Measurements from ENCODE around the gene COQ10B. TPM values are rescaled to one million over a fixed set of nuclear protein-coding genes. Genes with fewer than 3 reads are reported as not detected.
"Not testable (repeated sequence)": the region's sequence is repeated elsewhere in the genome, so short reads cannot be mapped to it uniquely, and the experiment has no call there.

The COQ10B gene
- total RNA-seq, 2 experiments from 2014 or later, result 9.7 to 13.3 TPM

- Mint-ChIP-seq H3K27me3 (no peaks in the 10 kb centered on the region), H3K36me3 (ENCODE audit: low read depth) (peaks cover 63% of the 10 kb centered on the region), H3K27ac (peak overlapping the region; percentile 48), H3K9me3 (ENCODE audit: low read depth) (peaks cover 8% of the 10 kb centered on the region), H3K4me3 (no peak overlapping the region), H3K4me1 (peaks cover under 1% of the 10 kb centered on the region)
- intact Hi-C loops (cut with DNase I, micrococcal nuclease), result no loop called here
- DNase-seq (no peak), ATAC-seq (no peak)
- ChIA-PET CTCF (no interaction called here), POLR2A (interaction anchor here (0.6 kb wide), 1 partner anchor 365 kb away, joined by 3 read pairs; no protein-coding TSS in a partner anchor)
Observed at GRCh38 chr2:197480165-197481036, 27.0 kb downstream of the COQ10B start.

GRCh38 chr2:197484248-197484647, 30.9 kb downstream of the COQ10B start:
- DNase-seq; H3K4me3 Mint-ChIP-seq; H3K27ac Mint-ChIP-seq; H3K27me3 Mint-ChIP-seq; CTCF ChIA-PET; intact Hi-C loops (cut with DNase I, micrococcal nuclease); H3K9me3 Mint-ChIP-seq (ENCODE audit: low read depth): not testable (repeated sequence)
- ATAC-seq, result peak; percentile 8
- POLR2A ChIA-PET, result interaction anchor here (0.6 to 1.3 kb wide), 4 partner anchors 13 to 73 kb away, joined by 4 to 11 read pairs (median 4); partner anchors contain the start of genes HSPD1 and HSPE1
- peaks cover 15% of the 10 kb centered on the region for H3K4me1 Mint-ChIP-seq
- H3K36me3 Mint-ChIP-seq (ENCODE audit: low read depth), result peaks cover 80% of the 10 kb centered on the region

GRCh38 chr2:197486175-197486574, 32.8 kb downstream of the COQ10B start:
- ChIA-PET CTCF (no interaction called here), POLR2A (no interaction called here)
- H3K36me3 Mint-ChIP-seq (ENCODE audit: low read depth), result peaks cover 82% of the 10 kb centered on the region
- intact Hi-C loops (cut with DNase I, micrococcal nuclease), result no loop called here
- peaks cover 24% of the 10 kb centered on the region for H3K4me1 Mint-ChIP-seq
- H3K4me3 Mint-ChIP-seq, result no peak overlapping the region
- no peaks in the 10 kb centered on the region for H3K27me3 Mint-ChIP-seq
- no peak overlapping the region for H3K27ac Mint-ChIP-seq
- DNase-seq (no peak), ATAC-seq (no peak)
- H3K9me3 Mint-ChIP-seq (ENCODE audit: low read depth), result peaks cover 8% of the 10 kb centered on the region

- ATAC-seq (no peak), DNase-seq (no peak)
- H3K27ac Mint-ChIP-seq, result peak overlapping the region; percentile 5
- H3K4me3 Mint-ChIP-seq, result no peak overlapping the region
- POLR2A ChIA-PET, result no interaction called here
- H3K27me3 Mint-ChIP-seq, result no peaks in the 10 kb centered on the region
- CTCF ChIA-PET, result interaction anchor here (0.6 kb wide), 1 partner anchor 42 kb away, joined by 3 read pairs; no protein-coding TSS in a partner anchor
- peaks cover 8% of the 10 kb centered on the region for H3K9me3 Mint-ChIP-seq (ENCODE audit: low read depth)
- intact Hi-C loops (cut with DNase I, micrococcal nuclease), result loop anchor here in 1 of 2 experiments (1.0 kb wide), 1 partner anchor 9 kb away; no protein-coding TSS in a partner anchor
- H3K36me3 Mint-ChIP-seq (ENCODE audit: low read depth), result peaks cover 87% of the 10 kb centered on the region
- H3K4me1 Mint-ChIP-seq, result peaks cover 26% of the 10 kb centered on the region
Observed at GRCh38 chr2:197487385-197487784, 34.0 kb downstream of the COQ10B start.

- POLR2A ChIA-PET, result interaction anchor here (0.5 to 1.0 kb wide), 2 partner anchors 8 to 41 kb away, joined by 3 to 4 read pairs; no protein-coding TSS in a partner anchor
- H3K36me3 Mint-ChIP-seq (ENCODE audit: low read depth), result peaks cover 79% of the 10 kb centered on the region
- H3K4me1 Mint-ChIP-seq, result peaks cover 51% of the 10 kb centered on the region
- peak overlapping the region; percentile 97 for H3K27ac Mint-ChIP-seq
- H3K9me3 Mint-ChIP-seq (ENCODE audit: low read depth), result no peaks in the 10 kb centered on the region
- intact Hi-C loops (cut with DNase I, micrococcal nuclease), result loop anchor here (1.0 to 10.0 kb wide), 4 partner anchors 8 to 1323 kb away; partner anchors contain the start of gene STK17B (in 1 of the 2)
- H3K27me3 Mint-ChIP-seq, result no peaks in the 10 kb centered on the region
- DNase-seq (no peak), ATAC-seq (no peak)
- CTCF ChIA-PET, result interaction anchor here (0.6 to 1.2 kb wide), 3 partner anchors 40 to 102 kb away, joined by 3 to 5 read pairs (median 3); no protein-coding TSS in a partner anchor
- peak overlapping the region; percentile 92 for H3K4me3 Mint-ChIP-seq
Observed at GRCh38 chr2:197495433-197496134, 42.2 kb downstream of the COQ10B start.

- CTCF ChIA-PET, result interaction anchor here (0.6 to 1.2 kb wide), 3 partner anchors 41 to 1505 kb away, joined by 3 read pairs; no protein-coding TSS in a partner anchor
- intact Hi-C loops (cut with DNase I, micrococcal nuclease), result loop anchor here (1.0 to 10.0 kb wide), 4 partner anchors 9 to 1324 kb away; partner anchors contain the start of gene STK17B (in 1 of the 2)
- Mint-ChIP-seq H3K36me3 (ENCODE audit: low read depth) (peaks cover 80% of the 10 kb centered on the region), H3K4me3 (peak overlapping the region; percentile 92), H3K9me3 (ENCODE audit: low read depth) (no peaks in the 10 kb centered on the region), H3K27me3 (no peaks in the 10 kb centered on the region), H3K4me1 (peaks cover 49% of the 10 kb centered on the region), H3K27ac (peak overlapping the region; percentile 97)
- no peak for ATAC-seq
- POLR2A ChIA-PET, result interaction anchor here (0.5 kb wide), 1 partner anchor 12 kb away, joined by 4 read pairs; no protein-coding TSS in a partner anchor
- no peak for DNase-seq
Observed at GRCh38 chr2:197496695-197497094, 43.3 kb downstream of the COQ10B start.

- peaks cover 56% of the 10 kb centered on the region for H3K4me1 Mint-ChIP-seq
- no peaks in the 10 kb centered on the region for H3K9me3 Mint-ChIP-seq (ENCODE audit: low read depth)
- no peak for DNase-seq
- ChIA-PET POLR2A (interaction anchor here (0.5 kb wide), 1 partner anchor 13 kb away, joined by 4 read pairs; no protein-coding TSS in a partner anchor), CTCF (interaction anchor here (0.6 kb wide), 1 partner anchor 1505 kb away, joined by 3 read pairs; no protein-coding TSS in a partner anchor)
- peak overlapping the region; percentile 97 for H3K27ac Mint-ChIP-seq
- no peak for ATAC-seq
- peaks cover 84% of the 10 kb centered on the region for H3K36me3 Mint-ChIP-seq (ENCODE audit: low read depth)
- intact Hi-C loops (cut with DNase I, micrococcal nuclease), result loop anchor here (5.0 to 10.0 kb wide), 3 partner anchors 277 to 1325 kb away; partner anchors contain the start of gene STK17B (in 1 of the 2)
- no peaks in the 10 kb centered on the region for H3K27me3 Mint-ChIP-seq
- peak overlapping the region; percentile 92 for H3K4me3 Mint-ChIP-seq
Observed at GRCh38 chr2:197497326-197497725, 44.0 kb downstream of the COQ10B start.

GRCh38 chr2:197498235-197498936, 45.0 kb downstream of the COQ10B start:
- no peaks in the 10 kb centered on the region for H3K9me3 Mint-ChIP-seq (ENCODE audit: low read depth)
- H3K36me3 Mint-ChIP-seq (ENCODE audit: low read depth), result peaks cover 83% of the 10 kb centered on the region
- intact Hi-C loops (cut with DNase I, micrococcal nuclease), result loop anchor here (5.0 to 10.0 kb wide), 3 partner anchors 276 to 1326 kb away; partner anchors contain the start of gene STK17B (in 1 of the 2)
- peaks cover 57% of the 10 kb centered on the region for H3K4me1 Mint-ChIP-seq
- ATAC-seq, result no peak
- ChIA-PET POLR2A (interaction anchor here (0.6 to 2.7 kb wide), 4 partner anchors 16 to 63 kb away, joined by 3 to 29 read pairs (median 8); partner anchors contain the start of genes COQ10B and SF3B1), CTCF (interaction anchor here (0.7 kb wide), 1 partner anchor 579 kb away, joined by 3 read pairs; no protein-coding TSS in a partner anchor)
- peak overlapping the region; percentile 97 for H3K27ac Mint-ChIP-seq
- peak overlapping the region; percentile 92 for H3K4me3 Mint-ChIP-seq
- H3K27me3 Mint-ChIP-seq, result no peaks in the 10 kb centered on the region
- DNase-seq, result no peak

- peak overlapping the region; percentile 97 for H3K27ac Mint-ChIP-seq
- no peak for ATAC-seq
- POLR2A ChIA-PET, result interaction anchor here (0.6 to 2.7 kb wide), 10 partner anchors 9 to 88 kb away, joined by 3 to 29 read pairs (median 8); partner anchors contain the start of genes COQ10B, MOB4 and SF3B1
- intact Hi-C loops (cut with DNase I, micrococcal nuclease), result loop anchor here (1.0 to 10.0 kb wide), 4 partner anchors 191 to 1327 kb away; partner anchors contain the start of gene STK17B (in 1 of the 2)
- H3K36me3 Mint-ChIP-seq (ENCODE audit: low read depth), result peaks cover 84% of the 10 kb centered on the region
- no peaks in the 10 kb centered on the region for H3K9me3 Mint-ChIP-seq (ENCODE audit: low read depth)
- peak overlapping the region; percentile 92 for H3K4me3 Mint-ChIP-seq
- peaks cover 61% of the 10 kb centered on the region for H3K4me1 Mint-ChIP-seq
- CTCF ChIA-PET, result interaction anchor here (0.7 to 1.3 kb wide), 4 partner anchors 18 to 580 kb away, joined by 3 to 9 read pairs (median 3); partner anchors contain the start of gene SF3B1
- no peaks in the 10 kb centered on the region for H3K27me3 Mint-ChIP-seq
- DNase-seq, result peak; percentile 75
Observed at GRCh38 chr2:197498937-197499593, 45.7 kb downstream of the COQ10B start.

Measured in activated CD4-positive, alpha-beta T cell treated with anti-CD3 and anti-CD28 coated beads for 36 hours (primary cell).